ENCODE results near the gene HRH2.
"Not testable (repeated sequence)": the region's sequence is repeated elsewhere in the genome, so short reads cannot be mapped to it uniquely, and the experiment has no call there.

The HRH2 gene, protein sequence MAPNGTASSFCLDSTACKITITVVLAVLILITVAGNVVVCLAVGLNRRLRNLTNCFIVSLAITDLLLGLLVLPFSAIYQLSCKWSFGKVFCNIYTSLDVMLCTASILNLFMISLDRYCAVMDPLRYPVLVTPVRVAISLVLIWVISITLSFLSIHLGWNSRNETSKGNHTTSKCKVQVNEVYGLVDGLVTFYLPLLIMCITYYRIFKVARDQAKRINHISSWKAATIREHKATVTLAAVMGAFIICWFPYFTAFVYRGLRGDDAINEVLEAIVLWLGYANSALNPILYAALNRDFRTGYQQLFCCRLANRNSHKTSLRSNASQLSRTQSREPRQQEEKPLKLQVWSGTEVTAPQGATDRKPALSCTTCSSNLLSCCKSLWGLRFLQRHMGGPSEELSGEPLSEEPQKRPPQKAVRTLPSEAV

DNA sequence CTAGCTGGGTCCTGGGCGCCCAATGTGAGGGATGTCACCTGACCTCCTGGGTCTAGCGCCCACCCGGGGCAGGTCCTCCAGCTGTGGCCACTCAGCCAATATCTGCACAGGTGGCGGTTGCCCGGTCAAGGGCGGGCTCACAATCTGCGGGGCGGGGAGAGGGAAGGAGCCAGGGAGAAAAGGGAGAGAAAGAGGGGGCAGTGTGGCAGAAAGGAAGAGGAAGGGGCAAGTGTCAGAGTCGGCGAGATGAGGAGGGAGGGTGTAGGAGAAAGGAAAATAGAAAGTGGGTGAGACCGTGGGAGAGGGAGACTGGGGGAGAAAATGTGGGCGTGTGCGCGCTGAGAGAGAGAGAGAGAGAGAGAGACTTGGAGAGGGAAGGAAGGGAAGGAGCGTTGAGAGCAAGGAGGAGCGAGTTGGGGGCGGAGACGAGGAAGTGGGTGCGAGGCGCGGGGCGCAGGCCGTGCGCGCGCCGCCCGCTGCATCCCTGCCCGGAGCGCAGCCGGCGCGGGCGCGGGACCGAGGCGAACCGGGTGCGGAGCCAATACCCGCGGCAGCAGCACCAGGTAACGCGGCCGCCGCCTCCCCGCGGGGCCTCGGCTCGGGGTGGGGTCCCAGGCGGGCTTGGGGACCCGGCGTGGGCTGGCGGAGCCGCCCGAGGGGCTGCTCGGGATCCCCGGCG lies at the start of gene HRH2:
TSS of gene HRH2 (plus strand) at position 479 of the 679 bp plus-strand sequence. CDS start 25,163 bp downstream, outside the sequence.
- no peak for DNase-seq

DNA sequence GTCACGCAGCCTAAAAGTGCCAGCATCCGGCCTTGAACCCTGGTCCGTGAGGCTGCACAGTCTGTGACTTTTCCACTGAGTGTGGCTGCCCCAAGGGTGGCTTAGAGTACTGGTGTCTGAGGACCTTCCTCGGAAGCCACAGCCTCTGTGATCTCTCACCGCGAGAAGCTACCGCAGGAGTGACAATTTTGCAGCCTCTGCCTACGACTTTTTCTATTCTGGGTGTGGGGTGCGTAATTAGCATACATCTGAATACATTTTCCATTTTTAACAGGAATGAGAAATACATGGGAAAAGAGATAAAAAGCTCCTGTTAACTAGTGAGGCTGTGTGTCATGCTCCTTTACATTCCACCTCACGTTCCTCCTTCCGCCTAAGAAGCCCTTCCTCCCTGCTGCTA lies 48.3 kb upstream of the HRH2 start:
- no peak for DNase-seq

DNA sequence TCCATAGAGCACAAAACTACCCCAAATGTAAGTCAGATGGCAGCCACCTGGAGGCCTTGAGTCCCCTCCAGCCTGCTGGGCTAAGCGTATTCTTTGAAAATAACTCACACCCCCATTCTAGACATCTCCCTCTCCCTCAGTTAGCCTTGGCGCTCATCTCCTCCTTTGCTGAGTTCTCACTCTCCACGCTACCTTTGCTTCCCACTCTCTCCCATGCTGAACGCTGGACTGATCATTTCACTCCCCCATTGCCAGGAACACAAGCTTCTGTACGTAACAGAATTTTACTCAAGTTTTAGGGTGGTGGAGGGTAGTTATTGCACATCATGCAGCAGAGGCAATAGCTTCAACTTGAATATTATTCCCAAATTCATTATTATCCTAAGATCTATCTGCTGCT lies 47.5 kb upstream of the HRH2 start:
- no peak for DNase-seq

DNA sequence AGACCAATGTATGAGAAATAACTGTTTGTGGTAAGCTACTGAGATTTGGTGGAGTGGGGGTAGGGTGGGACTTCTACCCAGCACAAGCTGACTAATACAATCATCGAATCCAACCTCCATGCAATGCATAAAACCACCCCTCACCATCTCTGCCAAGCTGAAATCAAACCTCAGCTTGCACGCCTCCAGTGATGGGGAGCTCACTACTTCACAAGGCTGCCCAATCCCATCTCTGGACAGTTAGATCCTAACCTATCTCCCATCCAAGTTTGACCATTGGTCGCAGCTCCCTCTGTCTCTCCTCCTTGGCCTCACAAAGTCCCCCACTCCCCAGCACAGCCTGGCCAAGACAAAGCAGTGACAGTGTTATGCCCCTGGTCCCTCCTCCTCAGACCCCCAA lies 47.0 kb upstream of the HRH2 start:
- no peak for DNase-seq

DNA sequence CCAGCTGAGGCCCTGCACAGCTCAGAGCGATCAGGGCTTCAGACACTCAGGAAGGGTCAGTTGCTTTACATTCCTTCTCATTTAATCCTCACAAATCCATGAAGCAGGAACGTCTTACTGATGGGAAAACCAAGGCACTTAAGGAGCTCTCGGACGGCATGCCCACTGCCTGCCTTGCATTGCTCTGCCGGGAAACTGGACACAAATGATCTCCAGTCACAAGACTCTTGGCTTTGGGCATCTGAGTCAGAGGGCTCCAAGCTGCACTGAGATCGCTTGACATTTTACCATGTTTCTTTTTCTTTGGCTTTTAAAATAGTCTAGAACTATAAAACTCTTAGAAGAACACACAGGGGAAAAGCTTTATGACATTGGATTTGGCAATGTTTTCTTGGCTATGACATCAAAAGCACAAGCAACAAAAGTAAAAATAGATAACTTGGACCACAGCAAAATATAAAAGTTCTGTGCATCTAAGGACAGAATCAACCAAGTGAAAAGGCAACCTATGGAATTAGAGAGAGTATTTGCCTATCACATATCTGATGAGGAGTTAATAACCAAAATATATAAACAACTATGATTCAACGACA lies 43.6 kb upstream of the HRH2 start:
- no peak for DNase-seq

DNA sequence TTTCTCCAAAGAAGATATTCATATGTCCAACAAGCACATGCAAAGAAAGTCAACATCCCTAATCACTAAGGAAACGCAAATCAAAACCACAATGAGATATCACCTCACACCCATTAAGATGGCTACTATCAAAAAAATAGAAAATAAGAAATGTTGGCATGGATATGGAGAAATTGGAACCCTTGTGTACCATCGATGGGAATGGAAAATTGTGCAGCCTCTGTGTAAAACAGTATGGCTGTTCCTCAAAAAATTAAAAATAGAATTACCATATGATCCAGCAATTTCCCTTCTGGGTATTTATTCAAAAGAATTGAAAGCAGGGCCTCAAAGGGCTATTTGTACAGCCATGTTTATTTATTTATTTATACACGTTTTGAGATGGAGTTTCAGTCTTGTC lies 43.0 kb upstream of the HRH2 start:
- no peak for DNase-seq

DNA sequence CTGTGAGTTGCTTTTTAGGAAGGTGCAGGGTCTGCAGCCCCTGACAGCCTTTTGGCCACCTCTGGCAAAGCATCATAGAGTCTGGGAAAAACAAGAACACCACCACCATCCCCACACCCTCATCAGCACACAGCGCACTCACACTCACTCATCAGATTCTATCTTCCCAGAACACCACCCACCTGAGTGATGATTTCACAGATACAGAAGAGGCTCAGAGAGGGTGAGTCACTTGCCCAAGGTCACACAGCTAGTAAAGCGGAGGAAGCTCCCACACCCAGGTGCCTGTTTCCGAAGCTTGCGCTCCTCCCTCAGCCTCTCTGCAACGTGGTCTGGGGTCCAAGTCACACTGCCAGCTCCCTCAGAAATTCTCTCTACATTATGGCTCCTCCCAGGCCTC lies 41.8 kb upstream of the HRH2 start:
- no peak for DNase-seq

DNA sequence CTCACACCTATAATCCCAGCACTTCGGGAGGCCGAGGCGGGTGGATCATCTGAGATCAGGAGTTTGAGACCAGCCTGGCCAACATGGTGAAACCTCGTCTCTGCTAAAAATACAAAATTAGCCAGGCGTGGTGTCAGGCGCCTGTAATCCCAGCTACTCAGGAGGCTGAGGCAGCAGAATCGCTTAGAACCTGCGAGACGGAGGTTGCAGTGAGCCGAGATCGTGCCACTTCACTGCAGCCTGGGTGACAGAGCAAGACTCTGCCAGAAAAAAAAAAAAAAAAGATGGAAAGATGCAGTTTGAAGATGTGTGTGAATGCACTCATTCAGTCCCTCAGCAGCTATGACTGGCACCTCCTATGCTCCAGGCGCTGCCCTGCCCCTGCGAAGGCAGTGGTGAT lies 41.3 kb upstream of the HRH2 start:
- DNase-seq = not testable (repeated sequence)

DNA sequence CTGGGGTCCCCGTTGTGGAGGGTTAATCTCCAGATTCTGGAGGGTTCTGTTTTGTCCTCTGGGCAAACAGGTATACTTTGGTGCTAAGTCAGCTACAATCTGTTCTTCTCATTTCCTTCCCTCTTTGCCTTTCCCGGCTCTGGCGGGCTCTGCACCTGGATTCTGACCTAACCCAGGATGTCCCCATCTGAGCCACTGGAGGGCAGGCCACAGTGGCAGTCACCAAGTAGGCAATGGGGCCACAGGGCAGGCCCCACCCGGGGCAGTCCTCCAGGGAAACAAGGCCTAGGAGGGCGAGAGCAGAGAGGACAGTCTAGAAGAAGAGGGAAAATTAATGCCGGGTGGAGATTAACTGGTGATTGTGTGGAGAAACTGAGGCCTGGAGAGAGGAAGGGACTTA lies 40.4 kb upstream of the HRH2 start:
- DNase-seq = no peak

DNA sequence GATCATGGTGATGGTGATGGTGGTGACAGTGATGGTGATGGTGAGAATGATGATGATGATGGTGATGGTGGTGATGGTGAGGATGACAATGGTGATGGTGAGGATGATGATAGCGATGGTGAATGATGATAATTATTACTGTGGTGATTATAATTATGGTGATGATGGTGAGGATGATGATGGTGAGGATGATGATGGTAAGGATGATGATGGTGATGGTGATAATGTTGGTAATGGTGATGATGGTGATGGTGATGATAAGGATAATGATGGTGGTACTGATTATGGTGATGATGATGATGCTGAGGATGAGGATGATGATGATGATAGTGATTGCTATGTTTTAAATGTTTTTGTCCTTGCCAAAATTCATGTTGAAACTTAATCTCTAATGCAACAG lies 37.3 kb upstream of the HRH2 start:
- no peak for DNase-seq

DNA sequence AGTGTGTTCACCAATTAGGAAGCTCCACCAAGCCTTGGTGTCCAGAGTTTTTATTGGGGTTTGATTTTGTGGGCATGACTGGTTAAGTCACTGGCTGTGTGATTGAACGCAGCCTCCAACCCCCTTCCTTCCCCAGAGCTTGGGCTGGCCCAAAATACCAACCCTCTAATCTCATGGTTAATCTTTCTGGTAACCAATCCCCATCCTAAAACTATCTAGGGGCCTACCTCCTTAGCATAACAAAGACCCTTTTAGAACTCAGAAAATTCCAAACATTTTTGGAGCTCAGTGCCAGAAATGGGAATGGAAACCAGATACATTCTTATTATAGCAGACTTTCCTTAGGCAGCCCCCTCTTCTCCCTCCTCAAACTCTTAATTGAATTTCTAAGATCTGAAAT lies 35.9 kb upstream of the HRH2 start:
- no peak for DNase-seq

DNA sequence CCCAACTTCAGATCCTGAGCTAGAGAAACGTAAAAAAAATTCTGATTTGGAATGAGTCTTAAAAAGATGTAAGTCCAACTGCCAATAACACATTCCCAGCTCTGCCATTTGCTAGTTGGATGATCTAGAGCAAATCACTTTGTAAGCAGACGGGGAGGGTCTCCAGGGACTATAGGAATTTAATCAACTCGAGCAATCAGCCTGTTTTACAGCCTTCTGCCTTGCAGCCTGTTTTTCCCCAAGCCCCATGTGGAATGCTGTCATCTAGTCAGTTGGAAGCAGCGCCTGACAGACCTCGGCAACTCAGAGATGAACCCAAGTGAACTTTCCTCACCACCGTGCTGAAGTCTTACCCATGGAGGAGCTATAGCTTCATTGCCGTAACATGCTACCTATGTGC lies 34.8 kb upstream of the HRH2 start:
- no peak for DNase-seq

DNA sequence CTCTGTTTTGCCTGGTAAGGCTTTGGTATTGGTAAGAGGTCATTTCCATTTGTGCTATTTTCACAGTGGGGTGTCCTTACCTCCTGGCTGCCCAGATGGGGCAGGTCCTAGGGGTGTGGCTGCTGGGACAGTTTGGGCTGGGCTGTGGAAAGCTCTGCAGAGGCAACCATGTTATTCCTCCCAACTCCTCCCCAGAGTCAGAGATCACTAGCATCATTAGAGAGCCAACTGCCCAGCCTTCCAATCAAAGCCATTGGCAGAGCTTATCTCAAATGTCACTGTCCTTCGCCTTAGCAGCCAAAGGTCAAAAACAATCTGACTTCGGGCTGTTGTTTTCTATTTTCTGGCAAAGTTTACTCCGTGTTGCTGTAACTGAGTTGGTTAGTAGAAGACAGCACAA lies 33.6 kb upstream of the HRH2 start:
- DNase-seq = no peak

DNA sequence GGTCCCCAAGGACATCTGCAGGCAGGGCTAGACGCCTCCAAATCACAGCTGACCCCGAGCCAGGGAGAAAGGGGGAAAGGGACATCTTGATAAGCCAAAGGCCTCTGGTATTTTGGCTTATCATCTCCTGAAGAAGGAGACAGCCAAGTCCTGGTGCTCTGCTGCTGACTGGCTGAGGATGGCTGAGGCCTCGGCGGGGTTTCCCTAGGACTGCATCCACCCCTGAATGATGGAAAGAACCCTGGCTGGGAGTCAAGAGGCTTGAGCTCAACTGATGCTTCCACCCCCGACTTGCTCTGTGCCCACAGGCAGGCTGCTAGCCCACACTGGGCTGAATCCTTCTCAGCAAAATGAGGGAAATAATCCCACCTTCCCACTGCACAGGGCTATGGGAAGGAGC lies 30.9 kb upstream of the HRH2 start:
- DNase-seq = no peak

DNA sequence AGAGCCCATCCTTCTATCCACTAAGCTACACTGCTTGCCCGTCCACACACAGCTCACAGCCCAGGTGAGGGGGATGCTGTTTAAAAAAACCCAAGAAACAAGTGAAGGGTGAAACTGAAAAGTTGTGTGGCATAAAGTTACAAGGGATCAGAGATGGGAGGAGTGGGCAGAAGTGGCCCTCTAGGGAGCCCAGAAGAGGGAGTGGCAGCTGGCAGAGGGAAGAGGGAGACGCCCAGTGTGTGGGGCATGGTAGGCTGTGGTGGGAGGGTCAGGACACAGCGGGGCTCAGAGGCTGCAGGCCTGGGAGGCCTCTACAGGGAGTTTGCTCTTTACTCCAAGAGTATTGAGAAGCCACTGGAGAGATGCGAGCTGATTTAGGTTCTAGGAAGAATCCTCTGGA lies 30.1 kb upstream of the HRH2 start:
- no peak for DNase-seq

DNA sequence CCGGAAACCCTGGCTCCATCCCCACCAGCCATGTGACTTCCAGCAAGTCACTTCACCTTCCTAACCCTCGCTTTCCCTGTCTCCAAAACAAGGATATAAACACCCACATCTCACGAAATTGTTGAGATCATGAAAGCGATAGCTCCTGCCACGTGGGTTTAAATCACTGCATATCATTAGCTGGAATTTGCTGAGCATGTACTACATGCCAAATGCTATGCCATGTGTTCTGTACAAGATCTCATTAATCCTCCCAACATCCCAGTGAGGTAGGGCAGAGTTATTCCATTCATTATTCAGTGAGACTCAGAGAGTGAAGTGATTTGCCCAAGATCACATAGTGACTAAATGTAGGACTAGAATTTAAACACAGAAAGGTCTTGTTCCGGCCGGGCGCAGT lies 29.2 kb upstream of the HRH2 start:
- DNase-seq = no peak

DNA sequence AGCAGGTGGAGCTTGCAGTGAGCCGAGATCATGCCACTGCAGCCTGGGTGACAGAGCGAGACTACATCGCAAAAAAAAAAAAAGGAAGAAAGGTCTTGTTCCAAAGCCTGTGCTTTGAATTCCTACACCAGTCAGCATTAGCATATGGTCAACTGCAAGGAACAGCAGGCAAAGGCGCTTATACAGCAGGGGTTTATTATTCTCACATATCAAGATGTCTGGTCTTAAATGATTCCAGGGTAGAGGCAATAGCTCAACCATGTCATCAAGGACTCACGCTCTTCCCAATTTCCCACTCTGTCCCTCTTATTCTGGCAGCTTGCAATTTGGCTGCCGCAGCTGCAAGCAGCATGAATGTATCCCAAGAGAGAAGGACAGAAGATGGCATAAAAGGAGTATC lies 28.6 kb upstream of the HRH2 start:
- DNase-seq = no peak

DNA sequence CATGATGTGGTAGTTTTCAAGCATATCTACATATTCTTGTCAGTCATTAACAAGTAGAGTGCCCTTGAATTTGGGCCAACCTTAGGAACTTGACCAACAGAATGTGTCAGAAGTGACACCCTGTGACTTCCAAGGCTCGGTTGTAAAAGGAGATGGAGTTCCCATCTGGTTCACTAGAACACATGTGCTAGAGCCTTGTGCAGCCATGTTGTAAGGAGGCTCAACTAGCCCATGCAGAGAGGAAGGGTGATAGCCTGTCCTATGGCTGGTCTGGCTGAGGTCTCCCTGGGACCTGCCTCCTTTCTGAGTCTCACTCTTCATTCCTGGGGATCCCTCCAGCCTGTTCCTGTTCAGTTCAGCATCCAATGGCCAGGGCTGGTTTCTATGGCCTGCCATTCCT lies 28.1 kb upstream of the HRH2 start:
- DNase-seq = no peak

DNA sequence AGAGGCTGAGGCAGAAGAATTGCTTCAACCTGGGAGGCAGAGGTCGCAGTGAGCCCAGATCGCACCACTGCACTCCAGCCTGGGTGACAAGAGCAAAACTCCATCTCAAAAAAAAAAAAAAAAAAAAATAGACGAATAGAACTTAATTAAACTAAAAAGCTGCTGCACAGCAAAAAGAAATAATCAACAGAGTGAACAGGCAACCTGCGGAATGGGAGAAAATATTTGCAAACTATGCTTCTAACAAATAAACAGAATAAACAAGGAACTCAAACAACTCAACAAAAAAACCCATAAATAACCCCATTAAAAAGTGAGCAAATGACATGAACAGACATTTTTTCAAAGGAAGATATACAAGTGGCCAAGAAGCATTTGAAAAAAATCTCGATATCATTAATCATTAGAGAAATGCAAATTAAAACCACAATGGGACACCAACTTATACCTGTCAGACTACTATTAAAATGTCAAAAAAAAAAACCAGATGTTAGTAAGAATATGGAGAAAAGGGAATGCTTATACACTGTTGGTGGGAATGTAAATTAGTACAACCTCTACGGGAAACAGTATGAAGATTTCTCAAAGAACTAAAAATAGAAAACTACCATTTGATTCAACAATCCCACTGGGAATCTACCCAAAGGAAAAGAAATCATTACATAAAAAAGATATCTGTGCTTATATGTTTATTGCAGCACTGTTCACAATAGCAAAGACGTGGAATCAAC lies 21.9 kb upstream of the HRH2 start:
- DNase-seq = no peak

DNA sequence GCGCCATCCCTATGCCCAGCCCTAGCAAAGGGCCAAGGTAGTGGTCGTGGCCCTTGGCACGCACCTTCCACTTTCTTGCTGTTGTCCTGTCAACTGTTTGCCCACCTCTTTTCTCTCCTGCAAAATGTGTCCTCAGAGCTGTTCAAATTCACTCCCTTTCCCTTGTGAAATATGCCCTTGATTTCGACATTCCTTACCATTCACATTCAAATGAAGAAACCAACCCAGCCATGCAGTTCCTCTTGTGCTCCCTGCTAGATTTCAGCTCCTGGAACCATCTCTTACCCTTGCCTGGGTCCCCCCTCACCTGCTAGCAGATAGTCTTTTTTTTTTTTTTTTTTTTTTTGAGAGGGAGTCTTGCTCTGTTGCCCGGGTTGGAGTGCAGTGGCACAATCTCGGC lies 19.6 kb upstream of the HRH2 start:
- no peak for DNase-seq

DNA sequence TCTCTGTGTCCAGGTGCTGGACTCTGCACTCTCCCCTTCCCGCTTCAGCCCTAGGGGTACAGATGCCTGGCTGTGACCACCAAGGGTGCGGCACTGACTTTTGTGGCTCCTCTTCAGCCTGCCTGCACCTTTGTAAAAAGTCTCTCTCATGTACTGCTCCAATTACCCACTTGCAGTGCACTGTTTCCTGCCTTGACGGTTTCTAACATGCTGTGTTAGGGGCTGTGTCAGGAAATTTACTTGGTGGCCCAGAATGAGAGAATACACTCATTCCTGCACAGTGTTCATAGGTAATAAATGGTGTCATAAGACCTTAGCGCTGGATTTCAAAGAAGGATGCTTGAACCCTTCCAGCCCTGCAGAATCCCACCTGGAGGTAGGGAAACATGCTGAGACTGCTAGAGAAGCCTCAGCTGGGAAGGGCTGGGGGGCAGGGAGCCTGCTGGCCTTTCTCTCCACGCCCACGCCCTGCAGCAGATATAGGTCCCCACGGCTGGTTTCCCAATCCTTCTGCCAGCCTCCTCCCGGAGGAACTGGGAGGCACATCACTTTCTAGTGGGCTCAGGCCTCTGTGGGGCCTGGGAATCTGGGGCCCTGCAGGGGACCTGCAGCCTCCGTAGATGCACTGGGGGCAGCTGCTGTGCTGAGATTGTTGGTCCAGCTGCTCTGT lies 17.6 kb upstream of the HRH2 start:
- DNase-seq = no peak

DNA sequence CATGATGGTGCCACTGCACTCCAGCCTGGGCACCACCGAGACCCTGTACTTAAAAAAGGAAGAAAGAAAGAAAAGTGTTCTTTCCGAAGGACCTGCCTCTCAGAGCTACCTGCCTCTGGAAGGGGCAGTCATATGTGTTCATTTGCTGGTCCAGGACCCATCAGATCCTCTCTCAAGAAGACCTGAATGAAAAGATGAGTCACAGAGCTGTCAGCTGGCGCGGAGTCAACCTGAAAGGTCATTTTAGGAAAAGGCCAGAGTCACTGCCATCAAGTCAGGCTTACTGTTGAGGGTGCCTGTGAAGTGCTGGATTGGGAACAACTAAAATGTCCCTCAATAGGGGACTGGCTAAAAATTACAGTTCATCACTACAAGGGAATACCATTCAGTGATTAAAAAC lies 14.9 kb upstream of the HRH2 start:
- no peak for DNase-seq

DNA sequence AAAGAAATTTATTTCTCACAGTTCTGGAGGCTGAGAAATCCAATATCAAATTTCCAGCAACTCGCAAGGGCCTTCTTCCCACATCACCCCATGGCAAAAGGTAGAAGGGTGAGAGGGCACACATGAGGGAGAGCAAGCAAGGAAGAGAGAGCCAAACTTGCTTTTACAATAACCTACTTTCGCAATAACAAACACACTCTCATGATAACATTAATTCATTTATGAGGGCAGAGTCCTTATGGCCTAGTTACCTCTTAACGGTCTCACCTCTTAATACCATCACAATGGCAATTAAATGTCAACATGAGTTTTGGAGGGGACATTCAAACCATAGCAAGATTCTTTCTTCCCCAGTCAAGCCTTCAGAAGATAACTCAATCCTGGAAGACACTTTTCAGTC lies 11.6 kb upstream of the HRH2 start:
- no peak for DNase-seq

Measured in kidney glomerular epithelial cell (primary cell).